Measurements from ENCODE around the gene ERO1A.

- TF ChIP-seq CTCF (conservative IDR thresholded peaks at IDR 0.05) (no peak), EZH2 (IDR thresholded peaks at IDR 0.05; ENCODE audit: low read depth) (no peak)
Measured at GRCh38 chr14:52690983-52691760, 4.2 kb downstream of the ERO1A start.
